GM12872 (cell line): ENCODE results near the gene MAPRE2.

Source experiments
- TF ChIP-seq, protein P1 (sequence below): IDR thresholded peaks from 3 replicates; pipeline ENCODE4 v1.5.1; 2011; ENCODE audit warnings: low read depth, mild to moderate bottlenecking, low read length, moderate library complexity; ENCODE audit not compliant: insufficient read depth

Gene MAPRE2

DNA sequence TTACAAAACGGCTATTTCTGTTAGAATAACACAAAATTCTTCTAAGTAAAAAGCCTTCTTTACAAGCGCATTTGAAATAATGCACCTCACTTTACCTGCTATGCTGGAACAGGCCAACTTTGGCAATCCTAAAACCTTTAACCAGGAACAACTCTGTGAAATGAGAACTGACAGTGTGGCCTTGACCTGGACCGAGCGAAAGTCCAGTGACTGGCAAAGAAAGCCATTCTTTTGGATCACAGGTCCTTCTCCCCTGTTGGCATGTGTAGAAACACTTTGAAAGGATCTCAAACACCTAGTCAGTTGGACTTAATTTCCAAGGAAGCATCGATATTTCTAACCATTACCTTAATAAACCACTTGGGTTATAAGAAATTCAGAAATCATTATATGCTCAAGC is 21.2 kb downstream of the MAPRE2 start:
- TF ChIP-seq, protein P1, sequence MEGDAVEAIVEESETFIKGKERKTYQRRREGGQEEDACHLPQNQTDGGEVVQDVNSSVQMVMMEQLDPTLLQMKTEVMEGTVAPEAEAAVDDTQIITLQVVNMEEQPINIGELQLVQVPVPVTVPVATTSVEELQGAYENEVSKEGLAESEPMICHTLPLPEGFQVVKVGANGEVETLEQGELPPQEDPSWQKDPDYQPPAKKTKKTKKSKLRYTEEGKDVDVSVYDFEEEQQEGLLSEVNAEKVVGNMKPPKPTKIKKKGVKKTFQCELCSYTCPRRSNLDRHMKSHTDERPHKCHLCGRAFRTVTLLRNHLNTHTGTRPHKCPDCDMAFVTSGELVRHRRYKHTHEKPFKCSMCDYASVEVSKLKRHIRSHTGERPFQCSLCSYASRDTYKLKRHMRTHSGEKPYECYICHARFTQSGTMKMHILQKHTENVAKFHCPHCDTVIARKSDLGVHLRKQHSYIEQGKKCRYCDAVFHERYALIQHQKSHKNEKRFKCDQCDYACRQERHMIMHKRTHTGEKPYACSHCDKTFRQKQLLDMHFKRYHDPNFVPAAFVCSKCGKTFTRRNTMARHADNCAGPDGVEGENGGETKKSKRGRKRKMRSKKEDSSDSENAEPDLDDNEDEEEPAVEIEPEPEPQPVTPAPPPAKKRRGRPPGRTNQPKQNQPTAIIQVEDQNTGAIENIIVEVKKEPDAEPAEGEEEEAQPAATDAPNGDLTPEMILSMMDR: no peak

DNA sequence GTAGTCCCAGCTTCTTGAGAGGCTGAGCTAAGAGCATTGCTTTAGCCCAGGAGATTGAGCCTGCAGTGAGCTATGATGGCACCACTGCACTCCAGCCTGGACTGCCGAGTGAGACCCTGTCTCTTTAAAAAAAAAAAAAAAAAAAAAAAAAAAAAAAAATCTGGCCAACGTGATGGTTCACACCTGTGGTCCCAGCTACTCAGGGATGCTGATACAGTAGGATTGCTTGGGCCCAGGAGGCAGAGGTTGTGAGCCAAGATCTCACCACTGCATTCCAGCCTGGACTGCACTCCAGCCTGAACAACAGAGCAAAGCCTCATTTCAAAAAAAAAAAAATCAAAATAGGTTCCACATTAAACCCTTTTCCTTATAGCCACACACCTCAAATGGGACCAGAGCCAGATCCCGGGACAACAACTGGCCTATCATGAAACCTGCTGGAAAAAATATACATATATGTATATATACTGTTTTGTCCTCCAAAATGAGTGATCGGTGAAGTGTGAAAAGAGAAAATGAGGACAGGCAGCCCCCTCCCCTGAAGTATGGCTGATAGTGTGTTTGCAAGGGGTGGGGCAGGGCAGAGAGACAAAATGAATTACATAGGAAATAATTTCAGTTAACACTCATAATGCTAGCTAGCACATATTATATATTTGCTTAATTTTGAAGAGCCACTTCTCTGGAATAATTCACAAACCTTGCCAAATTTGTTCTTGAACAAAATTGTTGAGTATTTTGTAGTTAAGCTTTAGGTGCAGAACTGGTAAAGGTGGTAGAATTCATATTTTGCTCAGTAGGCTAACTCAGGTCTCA is 22.9 kb downstream of the MAPRE2 start:
- TF ChIP-seq, protein P1: no peak

DNA sequence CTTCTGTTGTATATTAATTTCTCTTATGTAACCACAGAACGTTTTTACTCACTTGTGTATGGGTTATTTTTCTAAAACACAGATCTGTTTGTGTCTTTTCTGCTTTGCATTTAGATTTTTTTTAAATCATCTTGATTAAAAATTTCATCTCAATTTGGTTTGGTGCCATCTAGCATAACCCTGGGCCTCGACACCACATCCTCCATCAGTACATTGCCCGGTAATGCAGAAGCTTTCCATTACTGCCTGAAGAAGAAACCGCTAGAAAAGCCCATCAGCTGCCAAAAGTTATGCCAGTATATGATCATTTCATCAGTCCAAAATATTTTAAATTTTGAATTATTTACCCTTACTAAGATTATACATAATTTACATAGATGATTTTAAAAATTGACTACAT is 26.2 kb downstream of the MAPRE2 start:
- TF ChIP-seq, protein P1: no peak

DNA sequence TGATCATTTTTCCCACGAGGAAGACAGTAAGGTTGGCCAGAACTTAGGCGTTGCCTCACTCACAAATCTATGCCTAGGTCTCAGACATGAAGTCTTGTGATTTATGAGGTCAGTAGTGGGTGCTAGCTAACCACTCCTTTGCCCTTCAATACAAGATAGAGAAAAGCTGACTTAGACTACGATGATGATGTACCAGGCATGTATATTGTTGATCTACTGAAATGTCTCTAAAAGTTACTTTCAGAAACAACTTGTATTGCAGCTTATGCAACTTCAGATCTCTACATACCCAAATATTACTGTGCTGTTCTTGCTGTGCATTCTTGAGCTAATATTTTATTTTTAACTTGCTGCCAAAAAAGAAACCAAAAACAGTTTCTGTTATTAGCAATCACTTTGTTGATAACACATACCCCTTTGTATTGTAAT is 30.6 kb downstream of the MAPRE2 start:
- TF ChIP-seq, protein P1: no peak

DNA sequence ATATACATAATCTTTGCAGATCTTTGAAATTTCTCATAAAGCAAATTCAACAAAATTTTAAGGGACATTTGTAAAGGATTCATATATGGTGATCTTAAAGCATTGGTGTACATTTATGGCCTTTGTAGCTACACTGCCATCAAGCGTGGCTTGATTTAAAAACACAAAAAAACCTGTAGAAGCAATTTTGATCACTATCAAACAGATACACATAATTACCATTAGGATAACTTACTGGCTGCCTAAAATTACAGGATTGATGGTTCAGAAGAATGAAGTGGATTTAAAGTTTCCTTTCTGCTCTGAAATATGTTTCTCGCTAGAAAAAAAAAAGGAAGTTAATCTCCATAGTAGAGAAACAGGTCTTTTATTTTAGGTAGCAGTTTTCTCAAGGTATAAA is 31.4 kb downstream of the MAPRE2 start:
- TF ChIP-seq, protein P1: no peak

DNA sequence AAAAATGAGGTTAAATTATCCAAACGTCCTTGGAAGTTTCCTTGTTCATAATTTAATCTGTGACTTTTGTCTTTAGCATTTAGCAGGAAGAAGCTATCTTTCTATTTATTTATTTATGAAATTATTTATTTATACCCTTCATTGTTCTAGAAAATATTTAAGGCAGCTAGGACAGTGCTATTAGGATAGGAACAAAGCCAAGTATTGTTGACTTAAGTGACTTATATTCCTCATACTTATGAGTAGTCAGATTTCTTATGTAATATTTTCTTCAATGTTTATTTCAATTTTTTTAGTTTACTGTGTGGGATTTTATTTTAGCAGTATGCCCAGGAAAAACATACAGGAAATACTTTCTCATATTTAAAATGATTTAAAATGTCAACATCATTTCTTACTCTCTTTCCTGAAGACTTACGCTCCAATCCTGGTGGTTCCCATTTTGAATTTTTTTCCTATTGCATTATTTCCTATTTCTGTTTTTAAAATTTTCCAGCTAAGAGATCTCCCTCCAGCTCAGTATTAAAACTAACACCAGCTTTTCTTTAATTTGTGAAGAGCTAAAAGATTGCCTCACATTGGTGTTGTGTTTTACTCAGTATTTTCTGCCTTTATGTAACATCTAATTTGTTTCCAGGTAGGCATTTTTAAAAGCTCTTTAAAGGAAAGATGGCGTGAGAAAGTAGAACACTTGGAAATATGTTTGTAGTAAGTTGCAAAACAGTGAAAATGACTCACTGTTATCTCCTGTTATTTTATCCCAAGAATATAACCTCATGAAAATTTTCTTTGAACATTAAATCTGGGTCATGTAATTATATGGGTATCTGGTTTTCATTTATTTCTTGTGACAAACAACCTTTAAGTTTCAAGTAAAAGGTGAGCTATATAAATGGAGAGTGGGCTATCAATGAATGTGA is 32.2 kb downstream of the MAPRE2 start:
- TF ChIP-seq, protein P1: no peak

DNA sequence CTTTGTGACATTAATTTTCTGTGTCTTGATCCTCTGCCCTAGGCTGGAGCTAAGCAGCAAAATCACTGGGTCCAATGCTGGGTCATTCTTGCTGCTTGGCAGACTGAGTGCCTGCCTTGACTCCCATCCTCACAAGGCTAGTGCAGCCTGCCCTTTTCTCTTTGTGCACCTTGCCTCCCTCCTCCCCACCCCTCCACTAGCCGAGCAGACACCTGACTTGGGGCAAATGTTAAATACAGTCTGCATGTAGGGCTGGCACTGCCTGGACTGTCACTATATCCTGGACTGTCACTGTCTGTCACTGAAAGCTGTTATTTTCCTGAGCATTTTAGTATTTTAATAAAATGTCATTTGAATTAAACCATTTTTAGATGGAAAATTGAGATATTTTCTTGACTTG is 33.4 kb downstream of the MAPRE2 start:
- TF ChIP-seq, protein P1: no peak
